NCI-H1694 (cell line): ENCODE data around the gene POGLUT3.

ENCODE experiments used
- DNase-seq: peaks from one replicate; lab custom pipeline; 2025; lab: John Stamatoyannopoulos, UW

The POGLUT3 gene

DNA sequence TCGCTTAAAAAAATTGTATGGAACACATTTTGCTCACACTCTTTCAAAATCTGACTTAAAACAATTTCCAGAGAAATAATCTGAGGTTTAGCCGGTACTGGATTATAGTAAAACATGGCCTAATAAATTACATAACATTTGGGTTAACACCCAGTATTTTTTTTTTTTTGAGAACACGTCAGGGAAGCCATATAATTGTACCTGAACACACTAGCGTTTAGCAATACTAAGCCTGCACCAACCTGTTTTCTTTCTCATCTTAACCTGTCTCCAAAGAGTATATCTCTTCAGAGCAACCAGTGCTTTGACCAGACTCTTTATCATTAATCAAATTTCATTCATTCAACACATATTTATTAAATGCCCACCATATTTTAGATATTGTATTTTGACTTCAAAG, 2.0 kb upstream of the POGLUT3 start:
- DNase-seq = no peak

DNA sequence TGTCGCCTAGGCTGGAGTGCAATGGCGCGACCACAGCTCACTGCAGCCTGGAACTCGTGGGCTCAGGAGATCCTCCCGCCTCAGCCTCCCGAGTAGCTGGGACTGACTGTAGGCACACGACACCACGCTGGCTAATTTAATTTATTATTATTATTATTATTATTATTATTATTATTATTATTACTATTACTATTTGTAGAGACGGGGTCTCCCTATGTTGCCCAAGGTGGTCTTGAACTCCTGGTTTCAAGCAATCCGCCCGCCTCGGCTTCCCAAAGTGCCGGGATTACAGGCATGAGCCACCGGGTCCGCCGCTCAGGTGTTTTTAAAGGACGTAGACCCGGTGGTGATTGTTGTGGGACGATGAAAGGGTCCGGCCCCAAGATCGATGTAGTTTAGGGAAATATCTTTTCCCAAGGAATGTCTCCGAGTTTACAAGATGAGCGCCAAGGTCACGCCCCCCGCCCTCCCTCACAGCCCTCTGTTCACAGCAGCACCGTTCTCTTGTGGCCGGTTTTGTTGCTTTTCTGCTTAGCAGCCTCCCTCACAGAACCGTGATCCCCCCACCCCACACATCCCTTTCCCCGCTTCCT, 728 bp upstream of the POGLUT3 start:
- DNase-seq = no peak

DNA sequence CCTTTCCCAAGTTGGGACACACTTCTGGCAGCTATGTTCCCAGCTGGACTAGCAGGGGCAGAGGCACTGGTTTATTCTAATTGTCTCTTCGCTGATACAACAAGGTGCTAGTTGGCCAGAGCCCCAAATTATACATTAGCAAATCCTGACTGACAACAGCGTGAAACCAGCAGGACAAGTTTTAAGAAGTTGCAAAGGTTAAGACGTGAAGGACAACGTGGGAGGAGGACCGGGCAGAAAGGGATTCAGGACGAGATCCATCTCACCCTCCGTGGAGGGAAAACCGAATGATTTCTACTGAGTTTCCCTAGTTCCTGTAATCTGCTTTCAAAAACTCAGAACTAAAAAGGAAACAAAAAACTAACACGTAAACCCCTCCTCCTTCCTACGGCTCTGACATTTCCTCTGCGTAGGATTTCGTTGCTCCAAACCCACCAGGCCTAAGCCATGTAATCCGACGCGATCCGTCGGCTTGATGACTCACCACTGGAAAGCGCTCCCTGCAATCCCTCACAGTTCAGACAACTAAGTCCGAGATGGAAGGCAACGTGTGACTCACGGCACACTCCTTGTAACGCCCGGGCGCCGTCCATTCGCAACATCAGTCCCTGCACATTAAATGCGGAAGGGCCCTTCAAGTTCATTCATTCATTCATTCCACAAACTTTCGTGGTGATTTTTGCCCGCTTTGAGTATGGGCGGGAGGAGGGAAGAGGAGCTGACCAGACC, 703 bp downstream of the POGLUT3 start:
- no peak for DNase-seq

DNA sequence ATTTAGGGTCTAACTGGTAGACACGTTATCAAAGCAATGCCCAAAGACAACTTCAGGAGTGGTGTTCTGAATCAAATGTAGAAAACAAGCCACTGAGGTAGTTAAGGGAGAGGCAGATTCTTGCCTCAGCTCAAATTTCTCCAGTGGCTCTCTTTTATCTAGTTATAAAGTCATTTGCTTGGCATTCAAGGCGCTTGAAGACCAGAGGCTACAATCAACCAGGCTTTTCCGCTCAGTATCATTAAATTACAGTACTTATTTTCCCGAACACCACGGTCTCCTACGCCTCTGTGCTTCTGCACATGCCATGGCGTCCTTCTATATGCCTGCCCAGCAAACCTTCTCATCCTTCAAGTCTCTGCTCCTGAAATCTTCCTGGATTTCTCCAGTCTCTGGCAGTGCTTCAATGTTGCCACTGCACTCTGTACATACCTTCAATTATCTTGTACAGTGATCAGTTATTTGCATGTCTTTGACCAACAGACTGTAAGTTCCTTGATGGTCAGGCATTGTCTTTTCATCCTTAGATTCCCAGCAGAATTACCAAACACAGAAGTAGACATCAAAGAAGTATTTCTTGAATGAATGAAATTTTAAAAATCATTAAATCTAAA, 1.4 kb downstream of the POGLUT3 start:
- no peak for DNase-seq

DNA sequence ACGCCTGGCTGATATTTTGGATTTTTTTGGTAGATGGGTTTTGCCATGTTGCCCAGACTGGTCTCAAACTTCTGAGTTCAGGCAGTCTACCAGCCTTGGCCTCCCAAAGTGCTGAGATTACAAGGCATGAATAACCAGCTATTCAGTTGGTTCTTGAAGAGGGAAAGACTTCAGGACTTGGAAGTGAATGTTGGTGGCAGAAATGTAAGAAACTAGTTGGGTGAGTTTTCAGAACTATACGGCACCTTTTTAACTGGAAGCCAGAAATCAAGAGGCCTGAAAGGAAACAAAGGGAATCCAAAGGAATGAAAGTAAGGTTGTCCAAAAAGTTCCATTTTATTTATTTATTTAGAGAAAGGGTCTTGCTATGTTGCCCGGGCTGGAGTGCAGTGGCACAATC, 2.9 kb downstream of the POGLUT3 start:
- no peak for DNase-seq

DNA sequence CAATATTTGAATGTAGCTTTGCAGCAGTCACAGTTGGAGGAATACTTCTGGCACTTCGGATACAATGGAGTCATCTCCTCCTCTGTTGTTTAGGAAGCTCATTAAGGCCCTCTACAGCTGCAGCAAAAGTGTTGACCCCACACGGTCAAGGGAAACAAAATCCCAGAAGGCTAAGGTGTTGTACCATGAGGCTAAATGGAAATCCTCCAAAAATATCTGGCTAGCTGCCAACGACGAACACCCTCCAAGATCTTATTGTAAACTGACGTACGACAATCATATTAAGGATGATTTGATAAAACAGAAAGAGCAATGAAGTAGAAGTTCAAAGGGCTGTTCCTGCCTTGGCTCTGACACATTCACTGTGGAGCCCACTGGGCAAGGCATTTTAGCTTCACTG, 4.0 kb downstream of the POGLUT3 start:
- no peak for DNase-seq

DNA sequence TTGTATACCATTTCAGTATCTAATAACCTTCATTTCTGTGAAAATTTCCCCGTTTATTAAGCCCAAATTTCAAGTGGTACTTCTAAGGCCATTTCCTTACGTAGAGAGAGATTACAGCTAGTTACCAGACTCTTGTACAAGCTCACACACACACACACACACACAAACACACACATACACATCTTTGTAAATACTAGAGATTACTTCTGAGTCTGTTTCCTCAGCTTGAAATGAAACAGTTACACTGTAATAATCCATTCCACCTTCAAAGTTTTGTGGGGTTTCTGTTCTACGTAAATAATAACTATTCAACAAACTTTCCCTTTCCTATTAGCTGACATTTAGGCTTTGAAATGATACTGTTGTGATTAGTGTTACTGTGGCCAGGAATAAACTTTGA, 6.2 kb downstream of the POGLUT3 start:
- DNase-seq = no peak

DNA sequence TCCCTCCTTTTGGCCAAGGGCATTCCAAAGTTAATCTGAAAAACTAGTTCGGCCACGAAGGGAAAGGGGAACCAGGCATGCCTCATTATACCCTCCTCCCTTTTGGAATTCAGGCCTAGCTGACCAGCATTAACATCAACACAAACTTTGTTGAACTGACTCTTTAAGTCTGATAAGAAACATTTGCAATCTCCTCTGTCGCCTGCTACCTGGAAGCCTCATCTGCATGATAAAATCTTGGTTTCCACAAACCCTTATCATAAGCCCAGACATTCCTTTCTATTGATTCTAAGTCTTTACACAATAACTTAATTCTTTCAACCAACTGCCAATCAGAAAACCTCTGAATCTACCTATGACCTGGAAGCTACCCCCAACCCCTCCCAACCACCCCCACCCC, 11.4 kb downstream of the POGLUT3 start:
- no peak for DNase-seq

DNA sequence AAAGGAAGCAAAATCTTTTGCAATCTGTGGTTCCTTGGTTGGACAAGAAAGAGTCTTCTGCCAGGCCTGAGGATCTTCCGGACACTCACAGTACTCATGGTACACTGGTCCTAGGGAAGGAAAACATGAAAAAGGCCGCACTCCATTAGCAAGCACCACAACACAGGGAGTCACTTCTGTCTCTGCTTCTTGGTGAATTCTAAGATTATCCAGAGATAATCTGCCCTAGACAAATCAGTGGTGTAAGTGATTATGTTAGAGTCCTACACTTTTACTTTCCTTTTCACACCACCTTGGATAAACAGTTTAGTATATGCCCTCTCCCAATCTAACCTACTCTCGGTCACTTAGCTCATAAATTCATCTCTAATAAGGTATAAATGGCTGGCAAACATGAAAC, 11.9 kb downstream of the POGLUT3 start:
- DNase-seq = no peak

DNA sequence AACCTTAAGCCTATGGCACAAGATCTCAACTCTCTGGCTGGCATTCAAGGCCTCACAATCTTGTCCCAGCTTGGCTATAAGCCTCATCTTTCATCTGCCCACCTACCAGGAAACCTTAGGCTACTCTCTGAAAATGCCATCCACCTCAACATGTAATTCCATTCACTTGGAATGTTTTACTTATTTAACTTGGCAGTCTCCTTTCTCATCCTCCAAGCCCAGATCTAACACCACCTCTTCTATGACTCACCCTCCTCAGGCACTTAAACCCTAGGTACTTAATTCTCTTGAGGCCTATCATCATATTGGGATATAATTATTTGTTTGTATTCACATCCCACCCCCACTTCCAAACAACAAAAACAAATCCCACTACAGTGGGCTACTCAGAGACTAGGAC, 15.0 kb downstream of the POGLUT3 start:
- no peak for DNase-seq

DNA sequence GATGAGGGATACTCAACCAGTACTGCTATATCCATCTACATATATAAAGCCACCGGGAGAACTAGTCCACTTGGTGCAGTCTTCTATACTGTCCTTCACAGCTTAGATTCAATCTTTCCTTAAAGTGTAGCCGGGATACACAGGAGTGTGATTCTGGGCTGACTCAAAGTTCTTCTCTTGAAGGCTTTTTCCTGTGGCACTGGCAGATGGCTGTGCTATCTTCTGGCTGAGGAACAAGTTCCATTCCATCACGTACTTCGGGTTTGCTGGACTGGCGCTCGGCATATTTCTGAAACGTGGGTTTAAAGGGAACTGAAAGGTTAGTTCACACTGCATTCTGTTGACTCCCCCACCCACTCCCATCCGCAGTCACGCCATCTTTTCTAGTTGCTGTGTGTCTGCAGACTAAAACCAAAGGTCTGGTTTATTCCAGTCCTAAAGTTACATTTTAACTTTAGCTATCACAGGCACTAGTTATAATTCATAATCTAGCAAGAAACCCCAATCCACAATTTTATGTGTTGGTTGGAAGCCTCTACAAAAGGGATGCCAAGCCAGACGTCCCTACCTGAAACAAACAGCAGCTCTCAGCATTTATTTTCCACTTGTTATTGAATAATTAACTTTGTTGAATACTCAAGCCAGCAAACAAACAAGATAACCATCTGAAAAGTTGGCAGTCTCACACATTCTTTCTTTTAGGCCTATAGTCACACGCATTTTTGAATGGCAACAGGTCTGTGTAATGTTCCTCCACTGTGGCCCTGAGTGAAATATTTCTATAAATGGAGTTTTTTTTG, 23.3 kb downstream of the POGLUT3 start:
- DNase-seq = no peak

DNA sequence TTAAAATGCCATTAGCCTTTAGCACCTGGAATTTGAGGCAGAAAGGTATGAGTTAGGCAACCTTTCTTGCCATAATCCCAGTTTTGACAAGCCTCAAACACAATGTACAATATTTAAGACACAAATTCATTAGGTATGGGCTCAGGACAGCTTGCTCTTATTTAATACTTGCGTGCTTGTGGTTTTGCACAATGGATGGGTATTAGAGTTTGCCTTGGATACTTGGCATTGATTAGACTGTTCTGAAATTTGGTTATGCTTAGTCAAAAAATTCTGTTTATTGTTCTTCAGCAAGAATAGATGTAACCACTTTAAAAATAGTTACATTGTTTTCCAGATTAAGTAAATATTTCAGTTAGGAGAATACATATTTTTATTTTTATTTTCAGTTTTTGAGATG, 25.5 kb downstream of the POGLUT3 start:
- DNase-seq = no peak

DNA sequence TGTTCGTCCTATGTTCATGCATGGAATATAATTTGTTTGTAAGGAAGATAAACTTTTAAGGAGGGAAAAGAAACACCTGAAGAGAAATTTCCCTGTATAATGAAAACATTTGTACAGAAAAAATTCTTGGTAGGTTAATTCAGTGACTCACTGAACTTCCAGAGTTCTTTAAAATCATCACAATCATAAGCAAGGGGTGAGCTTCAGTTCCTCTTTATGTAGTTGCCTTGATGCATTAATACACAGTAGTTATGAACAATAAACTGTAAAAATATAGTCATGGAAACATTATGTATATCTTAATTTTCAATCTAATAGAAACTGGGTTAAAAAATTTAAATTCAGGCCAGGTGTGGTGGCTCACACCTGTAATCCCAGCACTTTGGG, 29.7 kb downstream of the POGLUT3 start:
- no peak for DNase-seq

DNA sequence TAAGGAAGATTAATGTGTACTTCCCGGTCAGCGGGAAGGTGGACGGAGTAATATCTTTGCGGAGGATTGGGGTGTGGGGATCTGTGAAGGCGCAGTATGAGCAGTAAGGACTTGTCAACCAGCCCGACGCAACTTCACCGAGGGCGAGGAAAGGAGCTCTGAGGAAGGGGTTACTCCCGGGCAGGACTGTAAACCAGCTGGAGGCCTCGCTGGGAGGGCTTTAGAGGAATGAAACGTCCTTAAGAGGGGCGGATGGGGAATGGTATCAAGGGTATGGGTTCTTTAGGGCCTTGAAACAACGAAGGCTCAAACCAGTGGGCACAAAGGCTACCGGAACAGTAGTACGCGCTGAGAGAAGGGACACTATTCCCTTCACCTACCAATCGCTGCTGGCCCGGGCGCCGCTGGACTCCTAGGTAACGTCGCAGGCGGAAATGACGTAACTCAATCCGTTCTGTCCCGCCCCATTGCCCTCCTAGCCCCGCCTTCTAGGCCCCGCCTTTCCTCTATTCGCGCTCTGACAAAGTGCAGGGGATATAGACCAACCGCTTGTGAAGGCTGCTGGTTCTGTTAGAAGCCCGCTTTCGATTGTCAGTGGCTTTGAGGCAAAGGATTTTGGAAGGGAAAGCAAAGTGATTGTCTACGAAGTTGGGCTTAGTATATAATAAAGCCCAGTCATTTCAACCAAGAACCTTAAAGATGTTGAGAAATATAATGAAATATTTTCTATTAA, 30.9 kb downstream of the POGLUT3 start, which contains the start of gene C11orf65:
Gene C11orf65 (minus strand): TSS at position 439 of the 733 bp plus-strand sequence. CDS start 5,970 bp downstream, outside the sequence.
- peak; percentile 66 for DNase-seq

DNA sequence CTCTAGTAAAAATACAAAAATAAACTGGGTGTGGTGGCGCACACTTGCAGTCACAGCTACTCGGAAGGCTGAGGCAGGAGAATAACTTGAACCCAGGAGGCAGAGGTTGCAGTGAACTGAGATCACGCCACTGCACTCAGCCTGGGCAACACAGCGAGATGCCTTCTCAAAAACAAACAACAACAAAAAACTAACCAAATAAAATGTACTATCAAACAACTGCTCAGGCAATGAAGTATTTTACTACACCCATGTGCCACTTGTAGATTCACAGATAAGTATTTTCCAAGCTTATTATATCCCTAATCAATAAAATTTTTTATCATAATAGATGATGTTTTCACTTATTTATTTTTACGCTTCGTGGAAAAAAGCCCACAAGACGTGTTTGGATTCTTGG, 31.8 kb downstream of the POGLUT3 start:
- no peak for DNase-seq

DNA sequence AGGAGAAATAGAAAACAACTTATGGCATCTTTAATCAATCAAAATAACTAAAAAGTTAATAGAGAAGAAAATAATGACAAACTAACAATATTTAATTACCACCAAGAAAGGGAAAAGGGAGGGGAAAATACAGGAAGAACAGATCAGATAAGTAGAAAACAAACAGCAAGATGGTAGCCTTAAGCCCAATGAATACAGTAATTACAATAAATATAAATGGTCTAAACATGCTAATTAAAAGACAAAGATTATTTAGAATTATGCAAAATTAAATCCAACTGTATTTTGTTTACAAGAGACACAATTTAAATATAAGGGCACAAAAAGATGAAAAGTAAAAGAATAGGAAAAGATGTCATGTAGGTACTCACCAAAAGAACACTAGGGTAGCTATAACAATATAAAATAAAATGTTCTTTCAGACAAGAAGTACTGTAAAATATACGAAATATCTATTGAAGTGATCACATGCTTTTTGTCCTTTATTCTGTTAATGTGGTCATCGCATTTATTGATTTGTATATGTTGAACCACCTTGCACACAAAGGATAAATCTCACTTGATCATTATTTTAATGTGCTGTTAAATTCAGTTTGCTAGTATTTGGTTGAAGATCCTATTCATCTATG, 44.9 kb downstream of the POGLUT3 start:
- DNase-seq = no peak
